GM11168 (cell line): ENCODE measurements around the gene POLDIP3.
"Not testable (repeated sequence)": the region's sequence is repeated elsewhere in the genome, so short reads cannot be mapped to it uniquely, and the experiment has no call there.

Experiments used
- in situ Hi-C: fragments of 300-500 bp; cut with MboI; formaldehyde crosslinking; loops from one replicate; pipeline ENCODE4 v1.12.0; 2022; ENCODE audit warnings: low sequenced_read_pairs; ENCODE audit not compliant: unreplicated experiment

POLDIP3 gene

DNA sequence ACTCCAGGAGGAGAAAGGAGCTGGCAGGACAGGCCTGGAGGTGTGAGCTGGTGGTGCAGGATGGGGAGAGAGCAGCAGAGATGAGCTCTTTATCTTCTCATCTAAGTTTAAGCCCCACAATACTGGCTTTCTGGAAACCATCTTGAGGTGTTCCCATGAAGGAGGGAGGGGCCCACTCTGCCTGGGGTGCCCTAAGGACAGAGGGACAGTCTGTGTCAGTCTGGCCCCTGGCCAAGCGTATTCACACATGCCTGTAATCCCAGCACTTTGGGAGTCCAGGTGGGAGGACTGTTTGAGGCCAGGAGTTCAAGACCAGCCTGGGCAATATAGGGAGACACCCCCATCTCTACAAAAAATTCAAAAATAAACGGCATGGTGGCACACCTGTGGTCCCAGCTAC is 52.0 kb downstream of the POLDIP3 start:
- in situ Hi-C loops = no loop called here

DNA sequence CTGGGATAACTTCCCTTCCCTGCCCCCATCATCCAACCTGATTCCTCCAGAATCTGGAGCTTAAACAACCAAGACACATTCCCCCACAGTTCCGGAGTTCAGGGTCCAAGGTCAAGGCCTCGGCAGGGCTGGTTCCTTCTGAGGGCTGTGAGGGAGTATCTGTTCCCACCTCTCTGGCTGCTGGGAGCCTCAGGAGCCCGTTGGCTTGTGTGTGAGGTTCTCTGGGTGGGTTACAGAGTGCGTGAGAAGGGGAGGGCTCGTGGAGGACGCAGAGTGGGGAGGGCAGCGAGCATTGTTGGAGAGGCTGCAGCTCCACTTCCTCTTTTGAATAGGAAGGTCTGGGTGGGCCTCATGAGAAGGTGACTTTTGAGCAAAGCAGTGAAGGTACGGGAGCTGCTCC is 52.4 kb downstream of the POLDIP3 start:
- in situ Hi-C loops = no loop called here

DNA sequence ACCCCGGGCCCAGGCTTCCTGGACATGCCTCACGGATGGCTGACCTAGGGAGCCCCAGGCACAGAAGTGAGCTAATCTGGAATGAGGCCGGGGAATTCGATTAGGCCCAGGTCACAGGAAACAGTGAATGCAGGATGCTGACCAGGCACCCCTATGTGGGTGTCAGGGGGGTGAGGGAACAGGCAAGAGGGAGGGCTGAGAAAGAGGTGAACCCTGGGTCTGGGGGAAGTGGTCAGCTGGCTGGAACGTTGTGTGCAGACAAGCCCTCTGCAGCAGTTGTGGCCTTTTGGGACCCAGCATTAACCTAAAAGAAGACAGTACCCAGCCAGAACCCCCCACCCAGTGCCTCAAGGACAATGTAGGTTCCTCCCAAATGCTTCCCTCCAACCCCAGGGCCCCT is 52.8 kb downstream of the POLDIP3 start:
- in situ Hi-C loops = no loop called here

DNA sequence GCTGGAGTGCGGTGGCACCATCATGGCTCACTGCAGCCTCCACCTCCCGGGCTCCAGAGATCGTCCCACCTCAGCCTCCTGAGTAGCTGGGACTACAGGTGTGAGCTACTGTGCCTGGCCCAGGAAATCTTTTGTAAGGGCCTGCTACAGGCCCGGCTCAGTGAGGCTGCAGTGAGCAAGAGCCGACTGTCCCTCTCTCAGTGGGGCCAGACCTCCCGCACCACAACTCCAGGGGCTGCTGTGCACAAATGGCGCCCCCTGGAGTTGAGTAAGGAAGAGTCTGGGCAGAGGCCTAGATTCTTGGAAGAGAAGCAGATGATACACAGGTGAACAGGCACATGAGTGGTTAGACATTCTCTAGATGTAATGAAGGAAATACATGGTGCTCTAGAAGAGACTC is 53.9 kb downstream of the POLDIP3 start:
- in situ Hi-C loops = no loop called here

DNA sequence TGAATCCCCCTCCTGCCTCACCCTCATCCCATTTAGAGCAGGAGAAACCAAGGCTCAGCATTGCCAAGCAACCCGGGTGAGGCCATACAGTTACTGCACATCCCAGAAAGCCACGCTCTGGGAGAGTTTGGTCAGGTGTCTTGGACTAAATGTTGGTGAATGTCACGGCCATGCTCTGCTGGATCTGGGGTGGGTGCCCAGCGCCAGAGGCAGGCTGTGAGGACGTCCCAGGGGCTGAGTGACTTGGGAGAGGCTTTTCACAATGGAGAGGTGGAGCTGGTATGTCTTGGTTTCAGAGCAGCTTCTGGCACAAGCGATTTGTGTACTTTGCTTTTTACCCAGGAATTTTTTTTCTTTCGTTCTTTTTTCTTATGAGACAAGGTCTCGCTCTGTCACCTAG is 54.3 kb downstream of the POLDIP3 start:
- in situ Hi-C loops = no loop called here

DNA sequence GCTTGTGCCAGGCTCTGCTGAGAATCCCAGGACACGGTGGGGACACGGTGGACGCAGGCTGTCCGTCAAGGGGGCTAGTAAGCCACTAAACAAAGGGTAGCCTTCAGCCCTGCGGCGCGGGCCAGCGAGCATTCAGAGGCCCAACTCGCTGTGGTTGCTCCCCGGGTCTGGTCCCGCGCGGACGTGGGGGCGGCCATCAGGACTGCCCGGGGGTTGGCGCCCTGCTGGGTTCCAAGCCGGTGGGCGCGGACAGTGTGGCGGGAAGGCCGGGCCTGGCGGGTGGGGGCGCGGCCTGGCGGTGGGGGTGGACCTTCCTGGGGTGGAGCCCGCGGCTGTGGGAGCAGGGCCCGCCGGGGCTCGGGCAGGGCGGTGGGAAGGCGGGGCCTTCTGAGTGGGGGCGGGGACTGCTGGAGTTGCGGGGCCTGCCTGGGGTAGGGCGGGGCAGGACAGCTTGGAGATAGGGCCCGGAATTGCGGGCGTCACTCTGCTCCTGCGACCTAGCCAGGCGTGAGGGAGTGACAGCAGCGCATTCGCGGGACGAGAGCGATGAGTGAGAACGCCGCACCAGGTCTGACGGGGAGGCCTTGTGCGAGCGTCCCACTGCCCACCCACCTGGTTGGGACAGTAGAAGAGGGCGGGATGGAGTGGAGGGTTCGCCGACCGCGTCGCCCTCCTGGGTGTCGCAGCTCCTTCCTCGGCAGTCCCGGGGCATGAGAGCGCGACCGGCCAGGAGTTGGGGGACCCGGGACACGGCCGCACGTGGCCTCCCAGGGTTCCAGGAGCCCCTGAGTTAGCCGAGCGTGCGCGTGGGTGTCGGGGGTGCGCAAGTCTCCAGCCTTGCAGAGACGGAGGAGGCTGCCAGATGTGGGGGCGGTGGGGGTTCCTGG is 61.0 kb downstream of the POLDIP3 start, which contains the start of gene SERHL2:
TSS of gene SERHL2 (plus strand) at position 482 of the 887 bp plus-strand sequence. CDS start at position 547, 65 bp downstream.
- in situ Hi-C loops = no loop called here

DNA sequence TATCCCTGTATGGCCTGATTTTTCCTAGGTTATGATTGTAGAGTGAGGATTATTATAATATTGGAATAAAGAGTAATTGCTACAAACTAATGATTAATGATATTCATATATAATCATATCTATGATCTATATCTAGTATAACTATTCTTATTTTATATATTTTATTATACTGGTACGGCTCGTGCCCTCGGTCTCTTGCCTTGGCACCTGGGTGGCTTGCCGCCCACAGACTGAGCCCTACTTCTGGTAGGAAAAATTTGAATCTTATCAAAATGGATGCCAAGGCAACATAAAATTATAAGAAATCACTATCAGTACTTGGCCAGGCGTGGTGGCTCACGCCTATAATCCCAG is 62.4 kb downstream of the POLDIP3 start:
- in situ Hi-C loops = not testable (repeated sequence)

DNA sequence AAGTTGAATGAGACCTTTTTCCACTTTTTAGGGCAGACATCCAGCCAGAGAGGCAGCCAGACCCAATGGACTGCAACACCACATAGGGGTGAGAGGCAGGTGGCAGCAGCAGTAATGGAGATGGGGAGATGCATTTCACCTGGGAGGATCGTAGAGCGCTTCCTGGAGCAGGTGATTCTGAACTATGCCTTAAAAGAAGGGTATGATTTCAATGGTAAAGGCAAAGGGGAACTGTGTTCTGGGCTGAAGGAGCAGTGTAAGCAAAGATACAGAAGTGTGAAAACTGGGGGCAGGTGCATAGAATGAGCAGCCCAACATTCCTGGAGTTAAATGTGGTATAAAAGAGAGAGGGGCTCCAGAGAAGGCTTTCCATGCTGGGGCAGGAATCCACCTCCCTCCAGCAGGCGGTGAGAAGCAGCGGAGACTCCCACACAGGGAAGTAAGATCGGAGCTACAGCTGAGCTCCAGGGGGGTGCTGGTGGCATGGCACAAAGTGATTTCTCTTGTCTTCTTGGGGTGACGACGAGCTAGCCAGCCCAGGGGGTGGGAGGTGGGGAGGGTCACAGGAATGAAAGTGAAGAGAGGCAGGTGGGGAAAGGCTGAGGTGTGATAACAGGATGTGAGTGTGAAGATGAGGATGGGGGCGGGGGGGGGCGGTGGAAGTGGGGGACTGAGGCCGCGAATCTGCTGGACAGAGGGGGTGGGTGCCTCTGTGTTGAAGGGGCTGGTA is 65.2 kb downstream of the POLDIP3 start:
- in situ Hi-C loops = no loop called here

DNA sequence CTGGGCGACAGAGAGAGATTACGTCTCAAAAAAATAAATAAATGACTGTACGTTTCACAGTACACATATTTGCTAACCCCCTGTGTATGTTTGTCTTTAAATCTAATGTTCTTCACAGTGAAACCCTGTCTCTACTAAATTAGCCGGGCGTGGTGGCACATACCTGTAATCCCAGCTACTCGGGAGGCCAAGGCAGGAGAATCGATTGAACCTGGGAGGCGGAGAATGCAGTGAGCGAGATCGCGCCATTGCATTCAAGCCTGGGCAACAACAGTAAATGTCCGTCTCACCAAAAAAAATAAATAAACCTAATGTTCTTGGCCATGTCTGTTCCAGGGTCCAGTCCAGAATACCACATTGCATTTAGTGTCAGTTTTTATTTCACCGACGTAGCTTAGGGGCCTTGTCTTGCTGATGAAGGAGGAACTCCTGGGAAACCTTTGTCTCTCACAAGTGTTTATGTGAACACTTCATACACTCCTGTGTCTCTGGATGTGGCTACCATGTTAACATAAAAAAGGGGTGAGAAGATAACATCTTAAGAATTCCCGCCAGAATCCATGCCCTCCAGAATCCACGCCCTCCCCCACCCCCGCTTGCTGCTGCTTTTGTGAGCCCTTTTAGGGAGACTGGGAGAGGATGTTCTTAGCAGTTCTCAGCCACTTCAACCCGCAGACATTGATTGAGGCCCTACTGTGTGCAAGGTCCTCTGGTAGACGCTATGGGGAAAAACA is 65.9 kb downstream of the POLDIP3 start:
- in situ Hi-C loops = no loop called here

DNA sequence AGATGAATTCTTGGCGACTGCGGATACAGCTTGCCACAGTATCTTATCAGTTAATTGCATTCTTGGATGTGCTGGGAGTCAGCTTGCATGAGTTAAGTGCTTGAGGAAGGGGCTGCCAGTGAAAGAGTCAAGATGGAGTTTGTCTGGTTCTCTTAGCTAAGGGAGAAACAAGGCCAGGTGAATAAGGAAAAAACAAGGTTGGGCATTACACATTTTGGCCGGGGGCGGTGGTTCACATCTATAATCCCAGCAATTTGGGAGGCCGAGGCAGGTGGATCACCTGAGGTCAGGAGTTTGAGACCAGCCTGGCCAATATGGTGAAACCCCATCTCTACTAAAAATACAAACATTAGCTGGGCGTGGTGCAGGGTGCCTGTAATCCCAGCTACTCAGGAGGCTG is 66.6 kb downstream of the POLDIP3 start:
- in situ Hi-C loops = not testable (repeated sequence)

DNA sequence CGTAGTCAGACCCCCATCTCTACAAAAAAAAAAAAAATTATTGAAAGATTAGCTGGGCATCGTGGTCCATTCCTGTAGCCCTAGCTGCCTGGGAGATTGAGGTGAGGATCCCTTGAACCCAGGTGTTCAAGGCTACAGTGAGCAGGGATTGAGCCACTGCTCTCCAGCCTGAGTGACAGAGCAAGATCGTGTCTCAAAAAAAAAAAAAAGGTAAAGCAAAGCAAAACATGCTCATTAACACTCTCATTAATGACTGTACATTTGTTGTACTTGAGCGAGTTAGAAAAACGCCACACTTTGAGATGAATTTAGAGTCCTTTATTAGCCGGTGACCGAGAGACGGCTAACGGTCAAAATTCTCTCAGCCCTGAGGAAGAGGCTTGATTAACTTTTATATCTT is 67.1 kb downstream of the POLDIP3 start:
- in situ Hi-C loops = no loop called here

DNA sequence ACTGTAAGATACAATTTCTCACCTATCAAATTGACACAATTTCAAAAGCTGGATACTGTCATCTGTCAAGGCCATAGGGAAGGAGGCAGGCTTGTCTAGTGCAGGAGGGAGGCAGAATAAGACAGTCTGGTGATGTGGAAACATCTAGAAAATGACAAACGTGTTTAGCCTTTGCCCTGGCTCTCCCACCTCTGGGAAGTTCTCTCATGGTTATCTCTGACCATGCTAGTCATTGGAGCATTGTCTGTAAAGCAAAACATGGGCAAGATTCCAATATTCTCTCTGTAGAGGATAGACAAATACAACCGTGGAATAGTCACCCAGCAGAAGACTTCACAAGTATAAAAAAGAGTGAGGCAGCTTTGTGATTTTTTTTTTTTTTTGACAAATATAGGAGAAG is 70.0 kb downstream of the POLDIP3 start:
- in situ Hi-C loops = no loop called here

DNA sequence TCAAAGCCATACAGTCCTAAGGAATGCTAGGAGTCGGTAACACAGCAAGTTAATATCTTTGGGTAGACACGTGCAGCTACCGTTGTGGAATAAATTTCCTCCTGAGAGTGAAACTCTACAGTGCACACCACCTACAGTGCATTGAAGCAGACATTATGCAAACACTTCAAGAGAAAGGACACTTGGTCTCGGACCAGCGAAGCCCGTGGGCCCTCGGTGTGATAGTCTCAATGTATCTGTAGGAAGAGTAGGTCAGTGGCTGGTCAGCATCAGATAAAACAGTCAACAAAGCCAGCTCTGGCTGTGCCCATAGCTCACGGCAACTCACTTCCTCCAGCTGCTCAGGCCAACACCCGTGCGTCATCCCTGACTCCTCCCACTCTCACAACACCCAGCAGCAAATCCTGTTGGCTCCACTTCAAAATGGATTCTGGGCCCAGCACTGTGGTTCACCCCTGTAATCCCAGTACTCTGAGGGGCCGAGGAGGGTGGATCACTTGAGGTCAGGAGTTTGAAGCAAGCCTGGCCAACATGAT is 75.4 kb downstream of the POLDIP3 start:
- in situ Hi-C loops = not testable (repeated sequence)

DNA sequence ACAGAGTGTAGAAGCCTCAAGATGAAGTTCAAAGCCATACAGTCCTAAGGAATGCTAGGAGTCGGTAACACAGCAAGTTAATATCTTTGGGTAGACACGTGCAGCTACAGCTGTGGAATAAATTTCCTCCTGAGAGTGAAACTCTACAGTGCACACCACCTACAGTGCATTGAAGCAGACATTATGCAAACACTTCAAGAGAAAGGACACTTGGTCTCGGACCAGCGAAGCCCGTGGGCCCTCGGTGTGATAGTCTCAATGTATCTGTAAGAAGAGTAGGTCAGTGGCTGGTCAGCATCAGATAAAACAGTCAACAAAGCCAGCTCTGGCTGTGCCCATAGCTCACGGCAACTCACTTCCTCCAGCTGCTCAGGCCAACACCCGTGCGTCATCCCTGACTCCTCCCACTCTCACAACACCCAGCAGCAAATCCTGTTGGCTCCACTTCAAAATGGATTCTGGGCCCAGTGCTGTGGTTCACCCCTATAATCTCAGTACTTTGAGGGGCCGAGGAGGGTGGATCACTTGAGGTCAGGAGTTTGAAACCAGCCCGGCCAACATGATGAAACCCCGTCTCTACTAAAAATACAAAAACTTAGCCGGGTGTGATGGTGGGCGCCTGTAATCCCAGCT is 77.4 kb downstream of the POLDIP3 start:
- in situ Hi-C loops = not testable (repeated sequence)

DNA sequence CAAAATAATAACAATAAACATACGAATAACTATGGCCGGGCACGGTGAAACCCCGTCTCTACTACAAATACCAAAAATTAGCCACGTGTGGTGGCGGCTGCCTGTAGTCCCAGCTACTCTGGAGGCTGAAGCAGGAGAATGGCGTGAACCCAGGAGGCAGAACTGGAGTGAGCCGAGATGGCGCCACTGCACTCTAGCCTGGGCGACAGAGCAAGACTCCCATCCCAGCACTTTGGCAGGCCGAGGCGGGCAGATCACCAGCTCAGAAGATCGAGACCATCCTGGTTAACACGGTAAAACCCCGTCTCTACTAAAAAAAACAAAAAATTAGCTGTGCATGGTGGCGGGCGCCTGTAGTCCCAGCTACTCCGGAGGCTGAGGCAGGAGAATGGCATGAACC is 78.0 kb downstream of the POLDIP3 start:
- in situ Hi-C loops = not testable (repeated sequence)

DNA sequence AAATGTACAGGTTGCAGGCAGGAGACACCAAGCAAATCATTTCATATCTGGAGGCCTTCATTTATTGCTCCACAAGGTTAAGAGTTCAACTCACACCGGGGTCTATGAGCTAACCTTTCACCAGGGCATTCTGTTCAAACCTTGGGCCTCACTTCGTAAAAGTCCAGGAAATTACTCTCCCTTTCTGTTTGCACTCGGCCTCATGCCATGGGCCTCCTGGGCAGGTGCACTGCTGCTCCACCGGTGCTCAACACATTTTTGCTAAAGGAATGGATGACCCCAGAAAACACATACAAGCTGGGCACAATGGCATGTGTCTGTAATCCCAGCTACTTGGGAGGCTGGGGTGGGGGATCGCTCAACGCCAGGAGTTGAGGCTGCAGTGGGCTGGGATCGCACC is 78.5 kb downstream of the POLDIP3 start:
- in situ Hi-C loops = no loop called here

DNA sequence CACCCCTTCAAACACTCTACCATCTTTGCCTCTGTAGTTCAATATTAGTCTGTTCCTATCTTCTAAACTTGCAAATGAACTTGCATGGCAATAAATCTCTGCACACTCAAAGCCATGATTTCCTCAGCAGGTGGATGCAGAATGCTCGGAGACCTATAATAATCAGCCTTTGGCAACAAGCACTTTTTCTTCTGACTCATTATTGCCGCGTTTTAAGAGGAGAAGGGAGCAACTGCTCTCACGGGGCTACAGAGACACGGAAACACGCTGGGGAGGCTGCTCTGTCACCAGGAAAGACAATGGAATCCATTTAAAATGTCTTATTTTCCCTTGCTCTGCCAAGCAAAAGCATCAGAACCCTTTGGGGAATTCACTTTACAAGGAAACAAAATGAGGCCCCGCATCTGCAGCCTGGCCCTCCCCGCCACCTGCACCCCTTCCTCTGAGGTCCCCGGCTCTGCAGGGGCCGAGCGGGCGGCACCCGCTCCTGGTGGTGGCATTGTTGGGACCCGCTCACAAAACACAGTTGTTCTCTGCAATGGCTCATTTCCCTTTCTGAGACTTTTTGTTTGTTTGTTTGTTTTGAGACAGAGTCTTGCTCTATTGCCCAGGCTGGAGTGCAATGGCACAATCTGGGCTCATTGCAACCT is 79.5 kb downstream of the POLDIP3 start:
- in situ Hi-C loops = not testable (repeated sequence)
